GM19240 (cell line): ENCODE measurements around the gene EPHB6.

Experiments used
- DNase-seq: peaks from one replicate; pipeline ENCODE4 v3.0.0; 2011; ENCODE audit warnings: low spot score; ENCODE audit not compliant: insufficient read length

The EPHB6 gene, protein sequence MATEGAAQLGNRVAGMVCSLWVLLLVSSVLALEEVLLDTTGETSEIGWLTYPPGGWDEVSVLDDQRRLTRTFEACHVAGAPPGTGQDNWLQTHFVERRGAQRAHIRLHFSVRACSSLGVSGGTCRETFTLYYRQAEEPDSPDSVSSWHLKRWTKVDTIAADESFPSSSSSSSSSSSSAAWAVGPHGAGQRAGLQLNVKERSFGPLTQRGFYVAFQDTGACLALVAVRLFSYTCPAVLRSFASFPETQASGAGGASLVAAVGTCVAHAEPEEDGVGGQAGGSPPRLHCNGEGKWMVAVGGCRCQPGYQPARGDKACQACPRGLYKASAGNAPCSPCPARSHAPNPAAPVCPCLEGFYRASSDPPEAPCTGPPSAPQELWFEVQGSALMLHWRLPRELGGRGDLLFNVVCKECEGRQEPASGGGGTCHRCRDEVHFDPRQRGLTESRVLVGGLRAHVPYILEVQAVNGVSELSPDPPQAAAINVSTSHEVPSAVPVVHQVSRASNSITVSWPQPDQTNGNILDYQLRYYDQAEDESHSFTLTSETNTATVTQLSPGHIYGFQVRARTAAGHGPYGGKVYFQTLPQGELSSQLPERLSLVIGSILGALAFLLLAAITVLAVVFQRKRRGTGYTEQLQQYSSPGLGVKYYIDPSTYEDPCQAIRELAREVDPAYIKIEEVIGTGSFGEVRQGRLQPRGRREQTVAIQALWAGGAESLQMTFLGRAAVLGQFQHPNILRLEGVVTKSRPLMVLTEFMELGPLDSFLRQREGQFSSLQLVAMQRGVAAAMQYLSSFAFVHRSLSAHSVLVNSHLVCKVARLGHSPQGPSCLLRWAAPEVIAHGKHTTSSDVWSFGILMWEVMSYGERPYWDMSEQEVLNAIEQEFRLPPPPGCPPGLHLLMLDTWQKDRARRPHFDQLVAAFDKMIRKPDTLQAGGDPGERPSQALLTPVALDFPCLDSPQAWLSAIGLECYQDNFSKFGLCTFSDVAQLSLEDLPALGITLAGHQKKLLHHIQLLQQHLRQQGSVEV

DNA sequence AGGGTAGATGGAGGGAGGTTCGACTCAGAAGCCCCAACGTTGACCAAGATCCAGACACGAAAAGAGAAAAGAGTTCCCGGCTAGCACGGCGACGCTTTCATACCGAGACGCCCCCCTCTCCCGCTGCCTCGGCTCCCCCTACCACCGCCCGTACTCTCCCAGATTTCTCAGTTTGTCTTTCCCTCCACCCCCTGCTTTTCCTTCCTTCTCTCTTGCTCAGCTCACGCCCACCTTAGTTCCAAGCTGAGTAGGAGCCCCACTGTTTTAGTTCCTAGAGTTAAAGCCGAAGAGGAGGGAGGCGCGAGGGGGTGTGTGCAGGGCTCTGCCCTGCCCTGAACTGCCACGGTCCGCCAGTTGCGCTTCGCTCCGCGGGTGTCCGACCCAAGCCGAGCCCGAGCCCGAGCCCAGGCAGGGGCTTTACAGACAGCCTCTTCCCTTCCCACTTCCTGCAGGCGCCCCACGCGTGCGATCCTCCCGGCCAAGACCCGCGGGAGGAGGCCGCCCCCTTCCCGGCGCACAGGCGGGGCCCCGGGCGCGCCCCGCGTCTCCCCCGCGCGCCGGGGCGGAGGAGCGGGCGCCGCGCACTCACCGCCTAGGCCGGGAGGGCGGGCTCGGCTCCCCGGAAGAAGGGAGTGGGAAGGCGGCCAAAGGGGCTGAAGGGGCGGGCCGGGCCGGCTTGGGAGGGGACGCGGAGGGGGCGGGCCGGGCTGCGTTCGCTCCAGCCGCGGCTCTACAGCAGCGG lies at the start of gene EPHB6:
EPHB6 (plus strand) TSS at position 705 of the 742 bp plus-strand sequence. CDS start 8,152 bp downstream, outside the sequence.
- DNase-seq: peak; percentile 29

DNA sequence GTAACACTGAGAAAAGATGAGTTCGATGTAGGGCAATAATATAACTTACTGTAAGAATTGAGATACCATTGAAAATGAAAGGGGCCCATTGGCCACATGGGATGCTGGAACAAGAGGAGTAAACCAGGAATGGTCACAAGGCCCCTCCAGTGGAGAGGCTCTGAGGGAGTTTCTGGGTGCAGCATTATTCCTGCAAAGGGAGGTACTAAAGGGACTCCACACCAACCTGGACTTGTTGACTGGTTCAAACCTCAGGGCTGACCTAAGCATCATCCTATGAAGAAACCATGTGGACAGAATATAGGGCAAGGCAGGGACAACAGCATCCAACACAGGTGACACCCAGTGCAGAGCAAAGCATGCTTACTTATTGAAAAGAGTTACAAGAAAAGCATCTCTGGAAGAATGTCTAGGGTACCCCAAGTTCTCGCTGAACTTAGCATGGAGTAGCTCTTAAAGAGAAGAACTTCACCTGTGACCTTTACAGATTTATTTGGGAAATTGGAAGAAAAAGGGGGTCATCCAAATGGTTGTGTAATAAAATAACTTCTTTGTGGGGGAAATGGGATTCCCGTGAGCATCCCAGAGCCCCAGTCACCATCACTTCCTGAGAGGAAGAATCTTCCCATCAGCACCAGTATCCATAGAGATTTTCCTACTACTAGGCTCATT lies 49.4 kb upstream of the EPHB6 start:
- DNase-seq: no peak

DNA sequence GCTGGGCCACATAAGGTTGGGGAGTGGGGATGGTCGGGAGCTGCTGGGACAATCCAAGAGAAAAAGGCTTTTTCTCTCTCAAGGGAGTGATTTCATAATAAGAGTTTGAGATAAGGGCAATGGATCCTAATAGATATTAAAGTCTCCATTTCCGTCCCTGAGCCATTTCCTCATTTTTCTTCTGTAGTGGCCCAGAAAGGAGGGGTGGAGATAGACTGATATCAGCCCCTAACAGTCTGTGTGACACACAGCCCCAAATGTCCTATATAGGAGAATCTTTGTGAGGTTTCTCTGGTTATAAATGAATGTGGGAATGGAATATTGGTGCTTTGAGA lies 48.9 kb upstream of the EPHB6 start:
- no peak for DNase-seq

DNA sequence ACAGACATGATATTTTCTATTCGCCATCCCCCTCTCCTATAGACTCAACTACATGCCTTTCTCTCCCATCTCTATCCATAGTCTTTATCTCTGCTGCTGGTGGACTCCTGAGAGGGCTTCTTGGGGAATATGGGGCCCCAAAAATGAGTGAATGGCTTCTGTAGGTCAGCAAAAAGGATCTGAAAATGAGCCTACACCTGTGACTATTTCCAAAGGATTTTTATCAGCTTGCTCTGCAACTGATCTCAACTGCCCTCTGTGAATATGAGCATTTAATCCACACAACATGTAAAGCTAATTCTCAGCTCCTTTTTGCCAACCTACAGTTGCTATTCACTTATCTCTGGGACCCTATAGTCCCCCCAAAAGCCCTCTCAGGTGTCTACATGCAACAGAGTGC lies 47.9 kb upstream of the EPHB6 start:
- no peak for DNase-seq

DNA sequence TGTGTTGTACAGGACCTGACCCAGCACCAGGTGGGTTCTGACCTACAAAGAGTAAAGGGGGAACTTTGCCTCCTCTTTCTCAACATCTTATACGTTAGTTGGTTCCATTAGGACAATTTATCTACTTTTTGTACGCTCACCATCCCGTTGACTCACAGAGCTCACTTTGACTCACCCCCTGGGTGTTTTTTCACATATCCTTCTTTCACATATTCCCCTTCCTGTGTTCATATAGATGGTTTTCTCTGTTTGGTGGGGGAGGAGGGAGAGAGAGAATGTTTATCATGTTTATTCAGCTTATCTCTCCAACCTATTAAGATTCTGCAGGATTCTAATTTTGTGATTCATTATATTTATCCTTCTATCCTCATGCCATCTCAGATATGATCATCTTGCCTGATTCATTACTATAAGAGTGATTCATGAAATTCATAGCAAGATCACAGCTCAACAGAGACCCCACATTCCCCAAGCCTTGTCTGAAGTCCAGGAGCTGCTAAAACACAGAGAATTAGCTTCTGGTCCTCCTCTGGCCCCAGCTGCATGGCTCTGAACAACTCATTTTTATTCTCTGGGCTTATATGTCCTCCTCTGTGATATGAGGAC lies 46.9 kb upstream of the EPHB6 start:
- DNase-seq: no peak

DNA sequence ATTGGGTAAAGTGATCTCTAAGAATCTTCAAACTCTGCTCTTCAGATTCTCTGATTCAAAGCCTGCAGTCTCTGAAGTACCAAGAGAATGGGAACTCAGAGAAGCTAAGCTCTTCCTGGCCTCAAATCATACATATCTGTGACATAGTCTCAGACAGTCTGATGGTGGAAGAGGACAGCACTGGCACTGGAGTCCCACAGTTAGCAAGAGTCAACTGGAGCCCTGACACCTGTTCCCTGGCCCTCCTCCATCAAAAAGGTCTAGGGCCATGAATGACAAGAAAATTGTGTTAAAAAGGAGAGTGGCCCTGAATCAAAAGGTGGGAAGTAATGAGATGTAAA lies 46.4 kb upstream of the EPHB6 start:
- no peak for DNase-seq

DNA sequence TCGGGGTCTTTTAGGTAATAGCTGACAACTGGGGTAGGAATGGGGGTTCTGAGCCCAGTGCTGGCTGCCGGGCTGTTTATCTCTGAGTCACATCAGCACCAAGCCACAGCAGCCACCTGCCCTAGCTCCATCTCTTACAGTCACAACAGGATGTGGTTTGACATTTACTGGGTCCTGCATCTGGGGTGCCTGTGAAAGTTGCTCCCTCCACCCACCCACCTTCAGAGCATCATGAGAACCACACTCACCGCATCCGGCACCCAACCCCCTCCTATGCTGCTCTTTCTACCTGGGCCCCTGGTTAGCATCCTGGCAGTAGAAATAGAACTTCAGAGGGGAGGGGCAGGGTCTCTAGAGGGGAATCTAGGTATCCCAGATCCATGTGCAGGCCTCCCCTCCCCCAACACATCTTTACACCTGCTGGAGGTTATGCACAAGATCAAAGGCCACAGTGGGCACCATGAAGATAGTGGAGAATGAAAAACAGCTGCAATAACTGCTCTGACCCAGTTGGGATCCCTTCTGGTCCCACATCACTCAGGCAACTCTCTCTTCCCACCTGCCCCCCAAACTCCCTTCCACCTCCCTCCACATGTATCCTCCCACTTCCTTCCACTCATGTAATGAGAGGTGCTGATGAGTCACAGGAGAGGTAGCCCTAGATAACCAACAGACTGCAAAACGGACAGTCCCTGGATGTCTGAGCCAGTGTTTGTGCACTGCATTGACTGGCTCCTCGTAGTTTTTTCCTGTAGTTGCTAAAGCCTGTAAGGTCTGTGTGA lies 45.9 kb upstream of the EPHB6 start:
- peak; percentile 64 for DNase-seq

DNA sequence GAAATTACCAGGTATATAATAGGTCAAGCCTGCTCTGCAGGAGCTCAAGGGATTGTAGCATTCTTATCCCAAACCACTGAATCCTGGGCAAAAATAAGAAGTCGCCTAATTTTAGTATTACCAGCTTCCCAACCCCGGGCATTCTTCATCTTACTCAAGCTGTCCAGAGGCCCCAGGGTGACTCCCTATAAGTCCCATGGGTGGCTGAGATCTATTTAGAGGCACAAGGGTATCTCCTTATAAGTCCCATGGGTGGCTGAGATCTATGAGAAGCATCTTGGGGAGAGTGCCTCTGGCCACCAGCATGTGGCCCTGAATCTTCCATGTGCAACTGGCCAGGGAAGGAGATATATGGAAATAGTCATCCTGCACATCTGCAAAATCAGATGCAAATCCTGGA lies 45.2 kb upstream of the EPHB6 start:
- no peak for DNase-seq

DNA sequence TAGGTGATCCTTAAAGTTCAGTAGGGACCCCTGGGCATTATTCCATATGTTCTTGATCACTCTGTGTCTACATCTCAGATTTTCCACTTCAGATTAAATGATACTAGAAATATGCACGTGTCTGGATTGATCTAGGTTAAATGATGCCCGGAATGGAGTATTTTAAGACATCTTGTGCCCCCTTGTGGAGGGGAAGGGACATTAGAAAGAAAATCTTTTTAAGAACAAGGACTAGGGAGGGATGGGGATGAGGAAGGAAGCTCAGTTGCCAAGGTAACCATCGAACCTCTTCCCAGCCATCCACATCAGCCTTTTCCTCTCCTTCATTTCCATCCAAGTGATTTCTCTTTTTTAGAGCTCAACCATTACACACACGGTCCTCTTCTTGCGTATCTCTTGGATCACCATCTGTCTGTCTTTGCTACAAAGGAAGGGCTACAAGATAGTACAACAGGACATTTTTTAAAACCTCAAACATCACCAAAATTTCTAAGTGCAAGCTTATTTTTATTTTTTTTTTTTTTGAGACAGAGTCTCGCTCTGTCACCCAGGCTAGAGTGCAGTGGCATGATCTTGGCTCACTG lies 43.6 kb upstream of the EPHB6 start:
- no peak for DNase-seq

DNA sequence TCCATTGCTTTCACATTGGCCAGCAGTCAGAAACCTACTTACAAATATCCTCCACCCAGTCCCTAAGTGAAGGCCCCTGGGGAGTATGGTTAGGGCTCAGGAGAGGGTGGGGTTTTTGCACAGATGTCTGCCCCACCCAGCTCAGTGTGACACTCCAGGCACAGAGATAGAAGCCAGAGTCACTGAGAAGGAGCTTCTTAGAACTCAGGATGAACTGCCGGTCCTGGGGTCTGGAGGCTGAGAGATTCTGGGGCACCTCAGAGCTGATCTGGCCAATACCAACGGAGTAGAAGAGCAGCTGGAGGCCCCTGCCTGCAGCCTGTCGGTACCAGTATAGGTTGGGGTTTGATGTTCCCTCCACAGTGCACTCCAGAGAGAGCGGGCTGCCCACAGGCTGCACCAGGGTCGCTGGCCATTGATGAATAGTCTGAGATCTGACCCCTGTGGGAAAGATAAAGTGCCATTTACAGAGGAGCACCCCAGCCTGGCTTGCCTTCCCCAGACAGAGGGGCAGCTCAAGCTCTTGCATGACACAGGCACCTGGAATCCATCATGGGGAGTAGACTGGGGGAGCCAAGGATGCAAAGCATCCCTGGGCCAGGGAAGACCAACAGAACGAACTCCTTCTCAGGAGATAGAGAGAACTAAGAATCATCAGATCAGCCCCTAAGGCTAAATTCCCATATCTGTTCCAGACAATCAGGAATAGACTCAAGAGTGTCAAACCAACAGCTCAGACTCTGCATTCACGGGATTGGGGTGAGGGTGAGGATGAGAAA lies 42.2 kb upstream of the EPHB6 start:
- no peak for DNase-seq

DNA sequence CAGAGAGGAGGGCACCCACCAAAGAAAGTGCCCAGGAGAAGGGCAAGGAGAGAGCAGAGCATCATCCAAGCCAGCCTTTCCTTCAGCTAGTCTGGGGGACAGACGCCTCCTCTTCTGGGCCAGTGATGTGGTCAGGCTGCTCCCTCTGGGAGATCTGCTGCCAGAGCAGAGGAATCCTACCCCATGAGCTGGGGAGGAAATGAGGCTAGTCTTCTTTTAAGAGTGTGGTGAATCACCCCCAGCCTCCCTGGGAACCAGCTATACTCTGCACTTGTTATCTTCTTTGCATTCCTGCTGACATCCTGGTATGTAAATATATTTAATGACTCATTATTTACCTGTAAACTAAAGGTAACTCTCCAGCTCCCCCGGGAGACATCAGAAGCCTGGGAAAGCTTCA lies 41.6 kb upstream of the EPHB6 start:
- DNase-seq: no peak

DNA sequence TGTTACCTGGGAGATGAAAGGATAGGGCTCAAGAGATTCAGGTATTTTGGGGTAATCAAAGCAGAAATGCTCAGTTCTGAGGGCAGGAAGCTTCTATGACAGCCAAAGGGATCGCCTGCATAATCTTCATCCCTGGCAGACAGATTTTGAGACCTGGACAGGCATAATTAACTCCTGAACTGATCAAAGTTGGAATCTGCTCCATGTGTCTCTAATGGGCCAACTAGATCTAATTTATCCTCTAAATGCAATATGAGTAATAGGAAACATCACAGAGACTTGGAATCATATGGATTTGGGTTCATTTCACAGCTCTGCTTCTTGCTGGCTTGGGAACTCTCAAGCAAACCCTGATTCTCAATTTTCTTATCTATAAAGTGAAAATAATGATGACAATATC lies 41.2 kb upstream of the EPHB6 start:
- no peak for DNase-seq

DNA sequence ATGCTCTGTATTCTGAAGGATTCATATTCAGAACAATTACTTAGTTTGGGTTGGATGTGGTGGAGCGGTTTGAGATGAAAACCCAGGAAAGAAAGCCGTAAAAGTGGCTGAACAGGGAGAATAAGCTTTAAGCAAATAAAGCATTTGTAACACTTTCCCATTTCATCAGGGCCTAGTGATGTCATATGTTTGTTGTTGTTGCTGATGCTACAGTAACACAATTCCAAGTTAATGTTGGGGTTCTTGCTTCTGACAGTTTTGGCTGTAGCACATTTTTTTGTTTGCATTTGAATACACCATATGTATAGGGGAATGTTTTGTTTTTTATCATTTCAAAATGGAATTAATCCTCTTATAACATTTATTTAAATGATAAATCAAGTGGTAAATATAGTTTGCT lies 40.4 kb upstream of the EPHB6 start:
- DNase-seq: no peak

DNA sequence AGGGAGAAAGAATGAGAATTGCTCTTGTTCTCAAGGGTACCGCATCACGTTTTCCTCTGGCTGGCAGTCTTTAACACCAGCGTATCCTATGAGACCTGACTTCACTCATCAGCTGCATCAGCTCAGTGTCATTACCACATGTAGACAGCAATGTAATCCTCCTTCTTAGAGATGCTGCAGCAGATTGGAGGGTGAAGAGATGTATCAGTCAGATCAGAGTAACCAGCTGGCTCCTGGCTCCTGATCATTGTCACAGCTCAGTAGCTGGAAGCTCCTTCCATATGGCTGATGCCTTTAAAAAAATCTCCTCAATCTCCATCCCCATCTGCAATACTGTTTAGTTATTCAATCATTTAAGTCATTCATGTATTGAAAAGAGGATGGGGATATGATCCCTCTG lies 39.7 kb upstream of the EPHB6 start:
- DNase-seq: no peak

DNA sequence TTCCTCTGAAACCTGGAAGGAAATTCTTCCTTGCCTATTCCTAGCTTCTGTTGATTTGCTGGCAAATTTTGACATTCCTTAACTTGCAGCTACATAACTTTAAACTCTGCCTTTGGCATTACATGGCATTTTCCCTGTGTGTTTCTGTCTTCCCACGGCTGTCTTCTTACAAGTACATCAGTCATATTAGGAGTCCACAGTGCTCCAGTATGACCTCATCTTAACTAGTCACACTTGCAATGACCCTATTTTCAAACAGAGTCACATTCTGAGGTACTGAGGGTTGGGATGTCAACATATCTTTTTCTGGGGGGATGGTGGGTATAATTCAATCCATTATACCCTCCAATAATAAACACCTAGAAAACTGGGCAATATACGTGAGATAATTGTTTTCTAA lies 37.4 kb upstream of the EPHB6 start:
- no peak for DNase-seq

DNA sequence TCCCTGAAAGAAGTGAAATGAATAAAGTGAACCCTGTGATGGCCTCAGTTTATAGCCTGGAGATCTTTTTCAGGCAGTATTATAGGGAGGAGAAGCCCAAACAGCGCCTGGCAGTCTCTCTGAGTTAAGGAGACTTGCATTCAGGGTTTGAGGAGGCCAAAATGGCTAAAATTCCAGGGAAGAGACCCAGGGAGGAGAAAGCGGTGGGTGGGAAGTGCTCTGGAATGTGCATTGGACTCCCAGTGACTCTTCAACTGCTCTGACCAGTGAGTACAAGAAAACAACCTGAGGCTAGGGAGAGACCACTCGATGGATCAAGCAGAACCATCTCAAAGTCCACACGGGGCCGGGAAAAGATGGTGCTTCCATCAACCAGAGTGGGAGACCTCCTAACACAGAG lies 35.3 kb upstream of the EPHB6 start:
- DNase-seq: no peak

DNA sequence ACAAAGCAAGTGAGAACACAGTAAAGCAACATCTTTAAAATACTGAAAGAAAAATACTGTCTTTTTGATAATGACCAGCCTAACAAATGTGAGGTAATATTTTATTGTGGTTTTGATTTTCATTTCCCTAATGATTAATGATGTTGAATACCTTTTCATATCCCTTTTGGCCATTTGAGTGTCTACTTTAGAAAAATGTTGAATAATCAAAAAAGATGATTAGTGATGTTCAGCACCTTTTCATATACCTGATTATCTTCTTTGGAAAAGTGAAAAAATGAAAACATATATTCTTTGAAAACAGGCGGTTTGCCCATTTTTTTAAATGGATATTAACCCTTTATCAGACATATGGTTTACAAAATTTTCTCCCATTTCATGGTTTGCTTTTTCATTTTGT lies 32.2 kb upstream of the EPHB6 start:
- no peak for DNase-seq

DNA sequence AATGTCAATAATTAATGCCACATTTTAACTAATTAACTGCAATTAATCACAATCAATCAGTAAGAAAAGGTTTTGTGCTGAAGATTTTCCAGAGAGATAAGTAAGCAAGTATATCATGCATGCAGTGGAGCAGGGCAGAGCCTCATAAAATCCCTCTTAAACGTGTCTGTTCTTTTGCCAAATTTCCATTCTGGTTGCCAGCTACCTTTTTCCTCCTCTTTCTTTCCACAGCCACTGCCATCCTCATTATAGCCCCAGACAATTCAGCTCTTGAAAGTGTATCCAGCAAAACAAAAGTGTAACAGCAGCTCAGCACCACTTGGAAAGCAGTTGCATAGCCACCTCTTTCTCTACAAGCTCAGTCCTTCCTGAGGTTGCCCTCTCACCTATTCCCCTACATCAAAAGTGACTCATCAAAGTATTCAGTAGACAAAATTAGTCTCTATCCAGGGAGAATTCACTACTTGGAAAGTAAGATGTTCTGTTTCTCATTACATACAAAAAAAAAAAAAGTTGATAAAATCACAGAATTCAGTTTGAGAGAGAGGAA lies 26.9 kb upstream of the EPHB6 start:
- DNase-seq: no peak

DNA sequence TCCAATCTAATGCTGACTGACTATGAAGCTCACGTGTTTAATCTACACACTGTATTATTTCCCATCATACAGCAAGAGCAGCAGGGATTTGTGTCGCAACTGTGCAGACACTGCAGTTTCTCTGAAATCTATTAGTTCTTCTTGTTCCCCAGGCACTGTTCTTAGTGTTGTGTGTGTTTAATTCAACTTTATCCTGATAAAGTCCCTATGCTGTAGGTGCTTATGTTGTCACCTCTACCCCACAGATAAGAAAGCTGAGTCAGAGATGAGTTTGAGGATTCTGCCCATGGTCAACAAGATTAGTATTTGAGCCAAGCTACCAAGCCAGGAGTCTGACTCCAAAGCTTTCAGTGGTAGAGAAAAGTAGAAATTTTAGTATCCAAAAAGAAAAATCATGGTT lies 22.5 kb upstream of the EPHB6 start:
- DNase-seq: no peak
